Brain pericyte (primary cell): Measurements from ENCODE around the gene VIPR2.

Experiments used
- DNase-seq: peaks from one replicate; pipeline ENCODE4 v3.0.0-alpha.2; 2012; ENCODE audit warnings: low read depth, low spot score

Gene VIPR2

DNA sequence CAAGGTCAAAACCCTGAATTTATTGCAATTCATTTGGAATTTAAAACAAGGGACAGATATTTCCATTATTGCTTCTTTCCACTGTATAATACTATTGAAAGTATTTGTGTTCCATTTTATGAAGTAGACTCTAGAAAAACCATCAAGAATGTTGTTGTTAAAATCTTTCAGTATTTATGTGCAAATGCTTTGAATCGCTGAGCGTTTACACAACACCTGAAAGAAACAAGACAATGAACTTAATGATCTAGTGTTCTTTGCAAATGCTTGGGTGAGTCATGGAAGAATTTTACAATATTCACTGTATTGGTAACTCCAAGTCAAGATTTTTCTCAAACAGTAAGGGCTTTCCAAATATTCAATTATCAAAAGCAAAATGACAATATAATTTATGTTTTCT lies 97.1 kb downstream of the VIPR2 start:
- no peak for DNase-seq

- no peak for DNase-seq
Measured at GRCh38 chr7:159046300-159046699, 98.4 kb downstream of the VIPR2 start.

DNA sequence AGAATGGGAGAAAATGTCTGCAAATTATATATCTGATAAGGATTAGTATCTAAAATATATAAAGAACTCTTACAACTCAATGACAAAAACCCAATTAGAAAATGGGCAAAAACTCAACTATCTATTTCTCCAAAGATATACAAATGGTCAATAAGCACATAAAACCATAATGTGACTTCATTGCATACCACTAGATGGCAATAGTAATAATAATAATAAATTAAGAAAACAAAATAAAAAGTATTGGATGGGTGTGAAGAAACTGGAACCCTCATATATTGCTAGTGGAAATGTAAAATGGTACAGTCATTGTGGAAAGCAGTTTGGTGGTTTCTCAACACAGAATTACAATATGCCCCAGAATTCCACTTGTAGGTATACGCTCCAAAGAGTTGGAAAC lies 98.8 kb downstream of the VIPR2 start:
- no peak for DNase-seq

DNA sequence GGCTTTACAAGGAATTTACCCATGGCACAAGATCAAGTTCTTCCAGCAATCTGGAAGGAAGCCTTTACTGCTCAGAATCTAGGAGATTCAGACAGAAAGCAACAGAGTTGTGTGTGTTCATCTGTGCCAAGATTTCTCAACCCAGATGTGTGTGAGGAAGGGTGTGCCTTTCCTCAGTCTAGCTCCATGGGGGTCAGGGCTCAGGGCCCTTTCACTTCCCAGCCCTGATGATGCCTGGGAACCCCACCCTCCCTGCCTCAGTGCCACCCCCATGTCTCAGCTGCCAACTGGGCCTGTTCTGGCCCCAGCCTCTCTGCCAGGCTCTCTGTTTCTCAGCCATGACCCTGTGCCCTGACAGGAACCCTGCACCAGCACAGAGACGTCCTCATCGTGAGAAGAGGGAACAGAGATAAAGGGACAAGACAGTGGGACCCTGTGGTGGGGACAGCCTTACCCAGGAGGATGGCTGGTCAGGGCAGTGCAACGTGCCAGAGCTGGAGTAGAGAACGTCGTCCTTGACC lies 102.0 kb downstream of the VIPR2 start:
- no peak for DNase-seq

DNA sequence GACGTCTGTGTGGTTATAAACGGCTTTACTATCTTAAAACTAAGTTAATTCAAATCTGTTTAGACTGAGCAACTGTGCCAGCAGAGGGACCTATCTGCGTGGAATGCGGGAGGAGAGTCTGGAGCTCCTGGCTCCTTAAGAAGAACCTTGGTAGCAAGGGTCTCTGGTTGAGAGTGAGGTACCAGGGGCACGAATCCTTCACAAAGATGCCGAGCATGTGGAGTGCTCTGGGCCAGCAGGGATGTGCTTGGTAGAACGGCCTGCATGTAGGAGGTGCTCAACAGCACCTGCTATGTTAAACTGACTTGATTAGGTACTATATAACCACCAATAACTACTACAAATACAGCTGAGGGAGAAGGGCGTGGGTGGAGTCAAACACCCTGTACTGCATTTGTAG lies 102.6 kb downstream of the VIPR2 start:
- no peak for DNase-seq

DNA sequence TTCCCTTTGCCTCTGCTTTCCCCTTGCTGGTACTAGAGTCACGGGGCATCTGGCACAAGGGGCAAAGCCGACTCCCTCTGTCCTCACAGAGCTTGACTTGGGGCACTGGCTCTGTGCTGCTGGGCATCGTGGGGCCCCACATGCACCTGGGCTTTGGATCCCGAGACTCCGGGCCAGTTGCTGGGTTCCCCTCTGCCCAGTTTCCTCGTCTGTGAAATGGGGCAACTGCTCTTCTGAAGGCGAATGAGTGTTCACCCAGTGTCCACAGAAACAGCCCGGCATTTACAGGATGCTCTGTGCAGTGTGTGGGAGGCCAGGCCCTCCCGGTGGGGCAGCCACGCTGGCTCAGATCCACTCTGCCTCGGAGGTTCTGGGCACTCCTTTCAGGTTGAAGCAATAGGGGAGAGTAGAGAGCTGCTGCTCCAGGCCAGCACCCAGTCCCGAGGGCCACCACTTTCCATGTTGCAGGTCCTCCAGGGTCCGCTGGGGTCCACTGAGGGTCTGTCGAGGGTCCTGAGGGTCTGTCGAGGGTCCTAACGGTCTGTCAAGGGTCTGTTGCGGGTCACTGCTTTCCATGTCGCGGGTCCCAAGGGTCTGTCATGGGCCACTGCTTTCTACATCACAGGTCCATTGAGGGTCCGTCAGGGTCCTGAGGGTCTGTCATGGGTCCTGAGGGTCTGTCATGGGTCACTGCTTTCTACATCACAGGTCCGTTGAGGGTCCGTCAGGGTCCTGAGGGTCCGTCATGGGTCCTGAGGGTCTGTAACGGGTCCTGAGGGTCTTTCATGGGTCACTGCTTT lies 103.6 kb downstream of the VIPR2 start:
- no peak for DNase-seq

- no peak for DNase-seq
Measured at GRCh38 chr7:159040146-159040545, 104.5 kb downstream of the VIPR2 start.

DNA sequence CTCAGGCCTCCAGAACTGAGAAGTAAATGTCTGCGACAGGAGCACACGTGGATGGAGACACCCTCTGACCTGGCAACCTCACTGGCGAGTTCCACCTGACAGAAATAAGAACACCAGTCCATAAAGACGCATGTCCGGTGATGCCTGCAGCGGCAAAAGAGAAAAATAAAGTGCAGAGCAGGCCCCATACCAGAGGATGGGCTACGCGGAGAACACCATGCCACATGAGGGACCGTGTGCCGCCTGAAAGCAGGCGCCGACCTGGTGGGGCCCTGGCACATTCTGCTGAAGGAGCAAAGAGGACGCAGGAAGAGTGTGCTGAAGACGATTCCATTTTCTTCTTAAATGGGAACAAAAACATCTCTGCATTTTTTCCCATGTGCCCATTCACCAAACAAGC lies 105.0 kb downstream of the VIPR2 start:
- DNase-seq = no peak

- DNase-seq = no peak
Measured at GRCh38 chr7:159038066-159038465, 106.6 kb downstream of the VIPR2 start.

- DNase-seq = no peak
Measured at GRCh38 chr7:159036916-159037605, 107.6 kb downstream of the VIPR2 start.

GRCh38 chr7:159035571-159036073 lies 109.0 kb downstream of the VIPR2 start:
- no peak for DNase-seq

GRCh38 chr7:159034988-159035387 lies 109.7 kb downstream of the VIPR2 start:
- DNase-seq = no peak

- DNase-seq = no peak
Measured at GRCh38 chr7:159034394-159034793, 110.3 kb downstream of the VIPR2 start.

- no peak for DNase-seq
Measured at GRCh38 chr7:159033956-159034355, 110.7 kb downstream of the VIPR2 start.

GRCh38 chr7:159033473-159033825 lies 111.2 kb downstream of the VIPR2 start:
- DNase-seq = no peak

GRCh38 chr7:159032753-159033472 lies 111.8 kb downstream of the VIPR2 start:
- DNase-seq = no peak

DNA sequence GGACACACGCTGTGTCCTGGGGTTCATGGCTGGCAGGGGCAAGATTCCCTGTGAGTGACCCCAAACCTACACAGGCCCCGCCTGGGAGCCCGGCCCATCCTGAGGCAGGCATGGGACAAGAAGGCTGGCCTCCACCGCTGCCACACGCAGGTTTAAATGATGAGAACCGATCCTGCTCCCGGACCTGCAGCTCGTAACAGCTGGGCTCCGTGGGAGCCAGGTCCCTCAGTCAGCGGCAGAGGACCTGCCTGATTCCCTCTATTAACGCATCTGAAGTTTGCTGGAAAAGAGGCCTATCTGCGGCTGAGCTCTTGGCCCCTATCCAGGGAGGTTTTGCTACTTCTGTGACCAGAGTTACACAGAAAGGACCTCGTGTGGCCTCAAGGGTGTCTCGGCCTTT lies 112.3 kb downstream of the VIPR2 start:
- no peak for DNase-seq

DNA sequence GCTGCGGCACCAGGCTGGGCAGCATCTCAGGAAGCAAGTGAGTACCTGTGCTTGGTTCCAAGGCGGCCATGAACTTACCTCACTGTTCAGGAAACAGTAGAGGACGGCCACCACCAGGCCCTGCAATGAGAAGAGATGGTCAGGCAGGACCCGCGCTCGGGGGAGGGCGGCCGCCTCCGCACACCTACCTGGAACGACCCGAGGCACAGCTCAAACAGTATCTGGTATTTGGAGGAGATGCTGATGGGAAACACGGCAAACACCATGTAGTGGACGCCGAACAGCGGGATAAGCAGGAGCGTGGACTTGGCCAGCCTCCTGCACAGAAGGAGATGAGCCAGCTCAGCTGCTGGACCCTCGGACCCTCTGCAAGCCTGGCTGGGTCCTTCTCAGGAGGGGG lies 112.9 kb downstream of the VIPR2 start:
- DNase-seq = no peak

DNA sequence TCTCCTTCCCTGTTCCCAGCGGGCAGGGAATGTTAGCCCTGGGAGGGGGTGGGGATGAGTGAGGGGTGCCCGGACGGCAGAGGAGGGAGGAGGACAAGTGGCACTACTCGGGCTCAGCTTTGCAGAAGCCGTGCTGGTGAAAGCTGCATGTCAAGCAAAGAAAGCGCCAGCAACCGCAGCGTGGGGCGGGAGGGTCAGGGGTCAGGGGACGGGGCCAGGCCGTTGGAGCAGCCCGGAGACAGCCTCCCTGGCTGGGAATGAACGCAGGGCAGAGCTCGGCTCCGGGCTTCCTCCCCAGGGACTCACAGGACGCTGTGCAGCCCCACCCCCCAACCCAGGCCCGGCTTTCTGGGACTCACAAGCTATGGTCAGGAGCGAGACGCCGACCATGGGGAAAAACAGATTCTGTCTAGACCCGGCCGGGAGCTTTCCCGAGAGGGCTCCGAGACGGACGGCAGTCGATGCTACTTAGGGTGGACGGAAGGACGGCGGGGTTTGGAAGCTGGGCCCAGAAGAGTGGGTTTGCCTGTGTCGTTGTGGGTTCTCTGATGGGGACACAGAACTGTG lies 113.4 kb downstream of the VIPR2 start:
- no peak for DNase-seq

GRCh38 chr7:159030490-159031134 lies 114.1 kb downstream of the VIPR2 start:
- no peak for DNase-seq
